CD4-positive, alpha-beta T cell treated with Interleukin-4 for 1 hour (primary cell): ENCODE measurements around the gene PPP6C.
A peak's percentile ranks its signal among the peaks of the same experiment; 100 is the strongest.
"Not testable (repeated sequence)": the region's sequence is repeated elsewhere in the genome, so short reads cannot be mapped to it uniquely, and the experiment has no call there.

ENCODE experiments used
- DNase-seq, 2 donors: peaks; one replicate each; pipeline ENCODE4 v3.0.0-alpha.2; 2020 to 2022

The PPP6C gene

GRCh38 chr9:125141251-125141650 is 48.4 kb downstream of the PPP6C start:
- DNase-seq: no peak

- no peak for DNase-seq
Measured at GRCh38 chr9:125140576-125140975, 49.0 kb downstream of the PPP6C start.

DNA sequence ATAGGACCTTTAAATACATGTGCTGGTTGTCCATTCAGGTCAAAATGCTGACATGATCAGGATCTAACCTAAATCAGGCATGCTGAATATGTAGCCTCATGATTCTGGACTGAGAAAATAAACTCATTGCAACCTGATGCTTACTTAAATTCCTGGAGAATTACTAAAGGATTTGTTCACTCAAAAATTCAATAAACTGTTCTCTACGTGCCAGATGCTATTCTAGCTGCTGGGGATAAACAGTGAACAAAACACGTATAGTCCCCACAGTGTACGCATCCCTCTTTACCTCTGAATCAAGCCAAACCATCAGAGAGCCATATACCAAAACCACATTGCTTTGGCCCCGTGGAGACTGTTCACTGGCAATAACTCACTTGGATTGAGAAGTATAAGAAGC is 52.4 kb downstream of the PPP6C start:
- DNase-seq: no peak

DNA sequence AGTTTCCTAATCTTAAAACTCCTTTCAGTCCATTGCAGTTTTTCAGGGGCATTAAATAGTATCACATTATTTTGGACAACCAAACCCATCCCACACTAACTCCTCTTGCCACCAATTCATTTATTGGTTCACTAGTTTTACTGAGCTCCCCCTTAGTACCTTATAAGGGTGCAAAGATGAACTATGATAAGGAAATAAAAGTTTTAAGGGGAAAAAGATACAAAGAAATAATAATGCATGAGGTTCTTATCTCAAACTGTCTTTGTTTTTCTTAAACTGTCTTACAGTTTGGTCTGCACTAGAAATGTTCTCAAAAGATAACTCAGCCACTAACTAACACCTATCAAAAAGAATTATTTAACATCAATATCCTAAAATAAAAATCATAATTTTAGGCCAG is 54.6 kb downstream of the PPP6C start:
- no peak for DNase-seq

DNA sequence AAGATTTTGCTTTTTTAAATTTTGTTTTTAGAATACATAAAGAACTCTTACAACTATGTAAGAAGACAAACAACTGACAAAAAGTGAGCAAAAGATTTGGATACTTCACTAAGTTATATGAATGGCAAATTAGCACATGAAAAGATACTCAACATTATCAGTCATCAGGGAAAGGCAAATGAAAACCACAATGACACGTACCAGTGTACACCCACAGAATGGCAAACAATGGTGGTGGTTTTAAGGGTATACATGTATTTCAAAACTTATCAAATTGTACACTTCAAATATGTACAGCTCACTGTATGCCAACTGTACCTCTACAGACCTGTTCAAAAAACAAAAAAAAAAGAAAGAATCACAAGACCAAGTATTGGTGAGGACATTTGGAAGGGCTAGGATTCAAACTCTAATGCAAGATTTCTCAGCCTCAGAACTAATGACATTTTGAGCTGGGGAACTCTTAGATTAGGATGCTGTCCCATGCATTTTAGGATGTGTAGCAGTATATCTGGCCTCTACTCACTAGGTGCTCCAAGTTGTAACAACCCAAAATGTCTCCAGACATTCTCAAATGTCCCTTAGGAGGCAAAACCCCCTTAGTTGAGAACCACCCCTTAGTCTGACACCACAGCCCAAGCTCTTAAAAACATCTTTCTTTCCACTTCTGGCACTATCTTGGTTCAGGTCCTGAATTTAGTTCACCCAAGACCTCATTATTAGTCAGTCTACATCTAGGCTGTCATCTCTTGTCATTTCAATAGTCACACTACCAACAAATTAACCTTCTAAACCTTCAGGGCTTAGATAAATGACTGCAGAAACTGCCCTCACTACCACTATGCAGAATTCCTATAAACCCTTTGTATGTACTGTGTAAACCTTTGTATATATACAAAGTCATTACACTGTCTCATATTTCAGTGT is 55.9 kb downstream of the PPP6C start:
- DNase-seq: no peak

GRCh38 chr9:125131778-125132177 is 57.8 kb downstream of the PPP6C start:
- DNase-seq: no peak

DNA sequence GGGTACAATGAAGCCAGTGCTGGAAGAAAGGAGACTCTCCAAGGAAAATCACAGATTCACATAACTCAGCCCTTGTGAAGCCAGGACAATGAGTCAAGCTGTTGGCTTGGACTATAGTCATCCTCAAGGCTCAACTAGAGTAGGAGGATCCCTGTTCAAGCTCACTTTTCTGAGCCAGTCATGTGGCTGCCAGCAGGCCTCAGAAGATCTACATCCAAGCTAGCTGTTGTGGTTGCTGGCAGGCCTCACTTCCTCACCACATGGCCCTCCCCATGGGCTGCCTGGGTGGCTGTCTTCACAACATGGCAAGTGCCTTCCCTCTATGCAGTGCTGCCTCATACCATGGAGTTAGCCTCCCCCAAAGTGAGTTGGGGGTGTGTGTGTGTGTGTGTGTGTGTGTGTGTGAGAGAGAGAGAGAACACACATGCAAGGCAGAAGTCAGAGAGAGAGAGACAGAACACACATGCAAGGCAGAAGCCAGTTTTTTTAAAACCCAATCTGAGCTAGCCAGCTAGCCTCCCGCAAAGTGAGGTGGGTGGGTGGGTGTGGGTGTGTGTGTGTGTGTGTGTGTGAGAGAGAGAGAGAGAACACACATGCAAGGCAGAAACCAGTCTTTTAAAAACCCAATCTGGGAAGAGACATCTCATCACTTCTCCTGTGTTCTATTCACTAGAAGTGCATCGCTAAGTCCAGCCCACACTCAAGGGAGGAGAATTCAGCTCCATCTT is 63.4 kb downstream of the PPP6C start:
- peak; percentile 84 to 85 for DNase-seq

GRCh38 chr9:125125523-125125922 is 64.1 kb downstream of the PPP6C start:
- no peak for DNase-seq

DNA sequence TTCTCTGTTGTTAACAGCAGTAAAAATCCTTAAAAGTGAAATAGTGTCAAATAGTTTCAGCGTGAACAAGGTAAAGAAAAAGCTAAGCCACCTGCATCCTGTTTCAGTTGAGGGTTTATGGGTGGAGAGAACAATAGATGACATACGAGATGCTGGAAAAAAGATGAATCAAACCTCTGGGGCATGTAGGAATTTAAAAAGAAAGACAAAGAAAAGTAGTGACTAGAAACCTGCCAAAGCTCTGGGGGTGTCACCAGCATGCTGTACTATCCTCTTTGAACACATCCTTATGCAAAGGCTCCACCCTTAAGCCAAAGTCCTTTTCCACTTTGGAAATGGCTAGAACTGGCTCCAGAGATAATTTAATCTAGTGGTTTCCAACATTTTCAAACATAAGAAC is 68.5 kb downstream of the PPP6C start:
- no peak for DNase-seq

- peak in 1 of 2 donors; percentile 25 for DNase-seq
Measured at GRCh38 chr9:125119643-125120286, 69.8 kb downstream of the PPP6C start.

- DNase-seq: not testable (repeated sequence)
Measured at GRCh38 chr9:125118696-125119095, 70.9 kb downstream of the PPP6C start.

- not testable (repeated sequence) for DNase-seq
Measured at GRCh38 chr9:125114503-125114902, 75.1 kb downstream of the PPP6C start.

GRCh38 chr9:125110464-125110863 is 79.1 kb downstream of the PPP6C start:
- no peak for DNase-seq

DNA sequence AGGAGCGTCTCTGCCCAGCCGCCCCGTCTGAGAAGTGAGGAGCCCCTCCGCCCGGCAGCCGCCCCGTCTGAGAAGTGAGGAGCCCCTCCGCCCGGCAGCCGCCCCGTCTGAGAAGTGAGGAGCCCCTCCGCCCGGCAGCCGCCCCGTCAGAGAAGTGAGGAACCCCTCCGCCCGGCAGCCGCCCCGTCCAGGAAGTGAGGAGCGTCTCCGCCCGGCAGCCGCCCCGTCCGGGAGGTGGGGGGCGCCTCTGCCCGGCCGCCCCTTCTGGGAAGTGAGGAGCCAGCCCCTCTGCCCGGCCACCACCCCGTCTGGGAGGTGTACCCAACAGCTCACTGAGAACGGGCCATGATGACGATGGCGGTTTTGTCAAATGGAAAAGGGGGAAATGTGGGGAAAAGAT is 81.1 kb downstream of the PPP6C start:
- not testable (repeated sequence) for DNase-seq

GRCh38 chr9:125106285-125106893 is 83.2 kb downstream of the PPP6C start:
- DNase-seq: no peak

DNA sequence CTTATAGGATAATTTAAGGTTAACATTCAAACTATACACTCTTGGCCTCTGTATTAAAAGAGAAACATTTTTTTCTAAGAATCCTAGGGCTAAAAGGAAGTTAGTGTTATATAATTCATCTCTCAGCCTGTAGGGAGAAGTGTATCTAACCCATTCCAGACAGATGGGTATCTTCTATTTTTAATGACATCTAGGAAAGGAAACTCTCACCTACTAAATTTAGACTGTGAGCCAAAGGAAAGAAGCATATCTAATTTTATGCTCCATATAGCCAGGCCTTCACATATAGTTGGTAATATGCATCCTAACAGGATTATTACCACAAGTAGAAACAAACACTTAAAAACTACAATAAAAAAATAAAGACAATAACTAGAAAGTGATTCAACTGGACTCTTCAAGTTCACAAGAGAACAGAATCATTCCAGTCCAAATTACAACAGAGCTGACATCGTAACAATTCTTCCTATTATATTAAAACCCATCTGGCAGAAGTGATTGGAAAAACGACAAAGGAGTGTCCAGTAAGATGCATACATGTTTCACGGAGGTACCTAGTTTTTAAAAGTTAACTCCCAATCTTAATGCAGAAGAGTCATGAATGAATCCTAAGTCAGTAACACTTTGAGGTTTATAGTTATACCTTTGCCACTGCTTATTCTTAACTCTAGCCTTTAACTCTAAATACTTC is 85.7 kb downstream of the PPP6C start:
- no peak for DNase-seq

DNA sequence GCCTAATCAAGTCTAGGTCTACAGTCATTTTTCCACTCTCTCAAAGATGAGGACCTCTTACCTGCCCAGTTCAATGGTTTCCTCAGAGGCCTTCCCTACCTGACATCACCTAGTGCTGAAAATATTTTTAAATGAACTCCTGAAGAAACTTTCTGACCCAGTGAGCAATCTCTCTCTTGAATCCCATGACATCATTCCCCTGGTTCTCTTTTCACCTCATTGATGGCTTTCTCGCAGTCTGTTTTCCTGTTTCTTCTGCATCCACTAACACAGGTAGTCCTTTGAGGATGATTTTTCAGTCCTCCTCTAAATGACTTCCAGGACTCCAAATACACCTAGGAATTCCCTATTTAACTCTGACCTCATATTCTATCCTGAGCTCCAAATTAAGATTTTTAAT is 86.6 kb downstream of the PPP6C start:
- no peak for DNase-seq

- no peak for DNase-seq
Measured at GRCh38 chr9:125100822-125101221, 88.8 kb downstream of the PPP6C start.

GRCh38 chr9:125099816-125100215 is 89.8 kb downstream of the PPP6C start:
- no peak for DNase-seq
